Measurements from ENCODE around the gene GLRA1. TPM values are rescaled to one million over a fixed set of nuclear protein-coding genes. Genes with fewer than 3 reads are reported as not detected.
A peak's percentile ranks its signal among the peaks of the same experiment; 100 is the strongest.

The GLRA1 gene
- not detected for total RNA-seq
- long read RNA-seq: 0 reads

GRCh38 chr5:151924564-151925301, at the start of gene GLRA1:
Gene GLRA1 (minus strand): TSS chr5:151924851. CDS start chr5:151924549, 302 bp downstream.
- no peak within 1 kb of the TSS for H3K27ac ChIP-seq (replicated peaks)
- TF ChIP-seq CTCF (IDR thresholded peaks at IDR 0.05; ENCODE audit: borderline replicate concordance): no peak
- intact Hi-C loops (cut with micrococcal nuclease): no loop called here
- peaks cover 62% of the 10 kb centered on the region for H3K27me3 ChIP-seq (ENCODE audit: low read depth)
- H3K4me1 ChIP-seq: no peaks in the 10 kb centered on the region
- DNase-seq: peak; percentile 45
- H3K36me3 ChIP-seq: no peaks in the 10 kb centered on the region
- H3K9me3 ChIP-seq (replicated peaks): no peaks in the 10 kb centered on the region
- no peak within 1 kb of the TSS for H3K4me3 ChIP-seq

- Histone ChIP-seq H3K27ac (replicated peaks) (no peak overlapping the region), H3K9me3 (replicated peaks) (no peaks in the 10 kb centered on the region), H3K27me3 (ENCODE audit: low read depth) (no peaks in the 10 kb centered on the region), H3K4me3 (no peak overlapping the region), H3K36me3 (no peaks in the 10 kb centered on the region), H3K4me1 (no peaks in the 10 kb centered on the region)
- no peak for TF ChIP-seq CTCF (IDR thresholded peaks at IDR 0.05; ENCODE audit: borderline replicate concordance)
- no peak for DNase-seq
- intact Hi-C loops (cut with micrococcal nuclease): no loop called here
Observed at GRCh38 chr5:151970885-151971284, 46.2 kb upstream of the GLRA1 start.

- H3K27ac ChIP-seq (replicated peaks): no peak overlapping the region
- H3K36me3 ChIP-seq: no peaks in the 10 kb centered on the region
- TF ChIP-seq CTCF (IDR thresholded peaks at IDR 0.05; ENCODE audit: borderline replicate concordance): no peak
- intact Hi-C loops (cut with micrococcal nuclease): no loop called here
- no peak overlapping the region for H3K4me3 ChIP-seq
- H3K27me3 ChIP-seq (ENCODE audit: low read depth): no peaks in the 10 kb centered on the region
- DNase-seq: no peak
- no peaks in the 10 kb centered on the region for H3K9me3 ChIP-seq (replicated peaks)
- H3K4me1 ChIP-seq: no peaks in the 10 kb centered on the region
Observed at GRCh38 chr5:151967865-151968264, 43.2 kb upstream of the GLRA1 start.

GRCh38 chr5:151966046-151966445, 41.4 kb upstream of the GLRA1 start:
- intact Hi-C loops (cut with micrococcal nuclease): no loop called here
- Histone ChIP-seq H3K9me3 (replicated peaks) (no peaks in the 10 kb centered on the region), H3K4me1 (no peaks in the 10 kb centered on the region), H3K27me3 (ENCODE audit: low read depth) (peaks cover 7% of the 10 kb centered on the region), H3K4me3 (no peak overlapping the region), H3K36me3 (no peaks in the 10 kb centered on the region), H3K27ac (replicated peaks) (no peak overlapping the region)
- TF ChIP-seq CTCF (IDR thresholded peaks at IDR 0.05; ENCODE audit: borderline replicate concordance): no peak
- DNase-seq: no peak

- H3K4me3 ChIP-seq: no peak overlapping the region
Observed at GRCh38 chr5:151964471-151964870, 39.8 kb upstream of the GLRA1 start.

More at GRCh38 chr5:151964471-151964870, 39.8 kb upstream of the GLRA1 start:
- H3K9me3 ChIP-seq (replicated peaks): no peaks in the 10 kb centered on the region
- no peak for TF ChIP-seq CTCF (IDR thresholded peaks at IDR 0.05; ENCODE audit: borderline replicate concordance)
- intact Hi-C loops (cut with micrococcal nuclease): no loop called here
- peaks cover 7% of the 10 kb centered on the region for H3K27me3 ChIP-seq (ENCODE audit: low read depth)
- DNase-seq: no peak
- H3K27ac ChIP-seq (replicated peaks): no peak overlapping the region
- H3K36me3 ChIP-seq: no peaks in the 10 kb centered on the region
- H3K4me1 ChIP-seq: no peaks in the 10 kb centered on the region

All from left ventricle myocardium inferior (tissue), 1 donor.